ENCODE data around the gene IL13.
"Not testable (repeated sequence)": the region's sequence is repeated elsewhere in the genome, so short reads cannot be mapped to it uniquely, and the experiment has no call there.

IL13 gene

DNA sequence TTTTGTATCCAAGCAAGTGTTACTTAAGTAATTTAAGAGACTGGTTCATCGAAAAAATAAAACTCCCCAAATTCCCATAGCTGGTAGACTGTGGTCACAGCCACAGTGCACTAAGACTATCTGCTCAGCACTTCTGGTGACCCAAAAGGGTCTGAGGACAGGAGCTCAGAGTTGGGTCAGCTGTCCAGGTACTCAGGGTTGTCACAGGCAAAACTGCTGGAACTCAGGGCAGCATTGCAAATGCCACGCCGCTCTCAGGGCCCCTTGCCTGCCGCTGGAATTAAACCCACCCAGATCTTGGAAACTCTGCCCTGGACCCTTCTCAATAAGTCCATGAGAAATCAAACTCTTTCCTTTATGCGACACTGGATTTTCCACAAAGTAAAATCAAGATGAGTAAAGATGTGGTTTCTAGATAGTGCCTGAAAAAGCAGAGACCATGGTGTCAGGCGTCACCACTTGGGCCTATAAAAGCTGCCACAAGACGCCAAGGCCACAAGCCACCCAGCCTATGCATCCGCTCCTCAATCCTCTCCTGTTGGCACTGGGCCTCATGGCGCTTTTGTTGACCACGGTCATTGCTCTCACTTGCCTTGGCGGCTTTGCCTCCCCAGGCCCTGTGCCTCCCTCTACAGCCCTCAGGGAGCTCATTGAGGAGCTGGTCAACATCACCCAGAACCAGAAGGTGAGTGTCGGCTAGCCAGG lies at the start of gene IL13:
IL13 (plus strand) TSS at position 498 of the 705 bp plus-strand sequence; CDS start at position 512, 14 bp downstream.
- DNase-seq = no peak

- DNase-seq = no peak
These were observed 46.0 kb upstream of the IL13 start for GRCh38 chr5:132611965-132612364.

DNA sequence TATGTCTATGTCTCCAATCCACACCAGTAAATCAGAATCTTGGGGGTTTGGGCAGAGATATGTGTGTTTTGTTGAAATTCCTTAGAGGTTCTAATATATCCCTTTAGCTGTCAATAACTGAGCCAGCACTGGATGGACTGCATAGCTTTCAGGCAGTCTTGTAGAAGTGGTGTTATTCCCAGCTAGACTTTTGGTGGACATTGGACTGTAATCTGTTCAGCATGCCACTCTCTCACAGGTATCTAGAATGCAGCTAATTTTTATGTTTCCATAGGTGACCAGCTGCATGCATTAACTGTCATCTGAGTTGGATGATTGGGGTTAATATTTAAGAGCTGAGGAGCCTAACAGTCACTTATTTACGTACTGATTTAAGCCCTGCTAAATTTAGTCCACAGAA lies 45.1 kb upstream of the IL13 start:
- DNase-seq = no peak

DNA sequence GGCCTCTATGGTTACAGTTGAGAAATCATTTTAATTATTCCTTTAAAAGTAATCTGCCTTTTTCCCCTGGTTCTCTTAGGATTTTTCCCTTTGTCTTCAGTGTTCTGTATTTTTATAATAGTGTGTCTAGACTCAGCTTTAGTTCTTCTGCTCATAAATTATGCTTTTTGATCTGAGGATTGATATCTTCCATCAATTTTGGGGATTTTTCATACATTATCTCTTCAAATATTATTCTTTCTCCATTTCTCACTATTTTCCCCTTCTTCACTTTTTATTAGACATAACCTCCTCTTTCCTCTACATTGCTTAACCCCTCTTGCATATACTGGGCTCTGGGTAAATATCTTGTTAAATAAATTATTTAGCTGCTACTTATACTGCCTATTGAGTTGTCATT lies 36.3 kb upstream of the IL13 start:
- no peak for DNase-seq

DNA sequence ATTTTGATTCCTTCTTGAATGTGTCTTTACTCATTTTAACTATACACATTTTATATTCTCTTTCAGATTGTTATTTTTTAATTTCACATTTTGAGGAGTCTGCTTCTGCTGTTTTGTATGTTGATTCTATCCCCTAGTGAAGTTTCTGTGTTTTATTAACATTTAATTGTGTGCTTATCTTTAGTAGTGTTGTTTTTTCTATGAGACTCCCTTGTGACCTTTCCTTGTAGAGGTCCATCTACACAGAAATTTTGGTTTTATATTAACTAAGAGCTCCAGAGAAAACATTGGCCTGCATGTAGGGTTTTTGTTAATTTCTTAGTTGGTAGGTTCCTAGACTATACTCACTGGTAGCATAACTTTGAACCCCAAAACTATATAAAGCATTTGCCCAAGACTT lies 35.4 kb upstream of the IL13 start:
- DNase-seq = no peak

DNA sequence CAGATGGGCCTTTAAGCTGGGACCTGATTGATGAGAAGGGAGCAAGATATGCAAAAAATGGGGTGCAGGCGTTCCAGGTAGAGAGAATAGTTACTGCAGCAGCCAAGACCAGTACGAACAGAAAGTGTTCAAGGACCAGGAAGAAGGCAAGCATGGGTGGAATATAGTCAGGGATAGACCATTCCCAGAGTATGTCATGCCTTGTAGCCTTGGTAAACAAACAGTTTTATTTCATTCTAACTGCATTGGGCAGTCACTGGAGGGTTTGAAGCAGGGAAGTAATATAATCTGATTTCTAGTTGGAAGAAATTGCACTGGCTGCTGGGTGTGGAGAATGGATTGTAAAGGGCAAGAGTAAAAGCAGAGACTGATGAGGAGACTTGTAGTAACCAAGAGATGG lies 30.5 kb upstream of the IL13 start:
- DNase-seq = no peak

- DNase-seq = no peak
These were observed 29.2 kb upstream of the IL13 start for GRCh38 chr5:132628814-132629213.

GRCh38 chr5:132629230-132629944 lies 28.6 kb upstream of the IL13 start:
- no peak for DNase-seq

GRCh38 chr5:132633587-132633986 lies 24.4 kb upstream of the IL13 start:
- DNase-seq = not testable (repeated sequence)

- no peak for DNase-seq
These were observed 22.1 kb upstream of the IL13 start for GRCh38 chr5:132635873-132636272.

GRCh38 chr5:132637241-132637640 lies 20.7 kb upstream of the IL13 start:
- DNase-seq = no peak

- DNase-seq = no peak
These were observed 18.3 kb upstream of the IL13 start for GRCh38 chr5:132639706-132640130.

DNA sequence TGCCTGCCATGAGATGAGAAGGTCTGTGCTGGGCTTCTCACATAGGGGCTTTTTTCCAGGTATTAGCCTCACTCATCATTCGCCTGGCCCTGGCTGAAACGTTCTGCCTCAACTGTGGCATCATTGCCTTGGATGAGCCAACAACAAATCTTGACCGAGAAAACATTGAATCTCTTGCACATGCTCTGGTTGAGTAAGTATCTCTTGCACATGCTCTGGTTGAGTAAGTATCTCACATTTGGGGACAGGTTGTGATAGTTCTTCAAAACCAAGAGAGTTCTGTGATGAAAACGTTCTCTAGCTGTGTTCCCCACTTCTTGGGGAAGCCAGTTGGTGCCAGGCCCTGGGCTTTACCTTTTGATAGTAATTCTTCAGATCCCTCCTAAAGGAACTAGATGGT lies 17.4 kb upstream of the IL13 start:
- DNase-seq = no peak

DNA sequence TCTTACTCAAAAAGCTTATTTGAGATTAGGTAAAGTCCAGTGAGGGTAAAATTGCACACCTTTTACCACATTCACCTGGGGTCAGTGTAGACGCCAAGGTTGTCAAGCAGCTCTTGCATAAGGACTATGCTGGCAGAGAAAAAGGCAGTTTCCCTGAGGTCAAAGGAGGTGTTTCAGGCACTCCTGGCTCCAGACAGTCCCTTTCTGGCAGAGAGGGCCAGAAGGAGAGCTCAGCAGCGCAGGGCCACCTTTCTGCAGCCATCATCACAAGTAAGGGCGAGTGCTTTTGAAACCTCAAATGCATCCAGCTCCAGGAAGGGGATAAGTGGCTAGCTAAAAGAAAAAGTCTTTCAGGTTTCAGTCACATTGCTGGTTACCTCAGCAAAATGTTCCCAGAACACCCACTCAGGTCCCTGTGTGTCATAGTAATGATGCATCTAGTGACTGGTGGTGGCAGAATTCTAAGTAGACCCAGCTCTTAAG lies 16.7 kb upstream of the IL13 start:
- no peak for DNase-seq

DNA sequence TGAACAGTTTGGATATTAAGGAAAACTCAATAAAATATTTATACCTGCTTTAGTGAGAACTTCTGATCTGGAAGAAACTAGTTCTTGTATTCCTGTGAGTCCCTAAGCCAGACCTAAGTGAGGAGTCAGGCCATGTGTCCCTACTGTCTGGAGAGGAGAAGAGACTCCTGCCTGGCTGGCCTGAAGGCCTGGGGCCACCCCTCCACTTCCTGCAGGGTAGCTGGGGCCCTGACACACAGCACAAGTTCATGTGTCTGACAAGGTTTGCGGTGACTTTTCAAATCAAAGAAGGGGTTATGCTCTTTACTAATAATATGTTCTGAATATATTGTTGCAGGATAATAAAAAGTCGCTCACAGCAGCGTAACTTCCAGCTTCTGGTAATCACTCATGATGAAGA lies 16.1 kb upstream of the IL13 start:
- no peak for DNase-seq

GRCh38 chr5:132644177-132644576 lies 13.8 kb upstream of the IL13 start:
- no peak for DNase-seq

DNA sequence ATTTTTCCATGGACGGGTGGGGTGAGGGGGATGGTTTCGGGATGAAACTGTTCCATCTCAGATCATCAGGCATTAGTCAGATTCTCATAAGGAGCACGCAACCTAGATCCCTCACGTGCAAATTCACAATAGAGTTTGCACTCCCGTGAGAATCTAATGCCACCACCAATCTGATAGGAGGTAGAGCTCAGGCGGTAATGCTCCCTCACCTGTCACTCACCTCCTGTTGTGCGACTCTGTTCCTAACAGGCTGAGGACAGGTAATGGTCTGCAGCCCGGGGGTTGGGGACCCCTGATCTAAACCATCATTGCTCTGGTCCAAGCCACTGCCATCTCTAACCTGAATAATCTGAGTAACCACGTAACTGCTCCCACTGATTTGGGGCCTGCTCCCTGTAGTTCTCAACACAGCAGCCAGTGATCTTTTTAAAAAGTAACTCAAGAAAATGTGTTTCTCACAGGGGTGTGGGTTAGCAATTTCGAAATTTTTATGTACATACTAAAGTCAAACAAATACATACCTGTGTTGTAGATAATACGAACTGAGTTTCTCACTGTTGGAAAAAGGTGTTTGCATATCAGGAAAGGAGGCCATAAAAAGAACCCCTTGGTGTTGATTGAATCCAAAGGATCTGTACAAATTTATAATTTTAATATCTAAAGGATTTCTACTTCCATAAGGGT lies 11.2 kb upstream of the IL13 start:
- DNase-seq = no peak

GRCh38 chr5:132647473-132647872 lies 10.5 kb upstream of the IL13 start:
- no peak for DNase-seq

GRCh38 chr5:132648355-132648754 lies 9.6 kb upstream of the IL13 start:
- DNase-seq = no peak

- DNase-seq = no peak
These were observed 6.0 kb upstream of the IL13 start for GRCh38 chr5:132651838-132652469.

- DNase-seq = no peak
These were observed 4.3 kb upstream of the IL13 start for GRCh38 chr5:132653716-132654115.

GRCh38 chr5:132655821-132656773 lies 1.9 kb upstream of the IL13 start:
- no peak for DNase-seq
